GM12892 (cell line): Measurements from ENCODE around the gene PDE6A.

ENCODE experiments used
- POLR2A ChIP-seq: IDR thresholded peaks from 2 replicates; pipeline ENCODE4 v1.6.1; 2011; ENCODE audit warnings: low read depth, low read length, control low read depth
- POLR2AphosphoS5 ChIP-seq: IDR thresholded peaks from 2 replicates; pipeline ENCODE4 v1.6.1; 2011; ENCODE audit warnings: low read depth, low read length, control low read depth
- TAF1 ChIP-seq: IDR thresholded peaks from 2 replicates; pipeline ENCODE4 v1.6.1; 2011; ENCODE audit warnings: low read depth, mild to moderate bottlenecking, control low read depth, low read length, borderline replicate concordance

GRCh38 chr5:149857499-149857898, 87.1 kb downstream of the PDE6A start:
- no peak for TF ChIP-seq POLR2AphosphoS5
- TF ChIP-seq POLR2A = no peak
- no peak for TF ChIP-seq TAF1
